Kidney epithelial cell (primary cell): ENCODE results near the gene ZBTB46. TPM values are rescaled to one million over a fixed set of nuclear protein-coding genes. Genes with fewer than 3 reads are reported as not detected.

Source experiments
- DNase-seq: peaks from one replicate; pipeline ENCODE4 v3.0.0-alpha.2; 2010; ENCODE audit warnings: low read depth
- H3K27me3 ChIP-seq: 2 replicates; pipeline ENCODE4 v1.6.0; 2011; ENCODE audit warnings: low read length; ENCODE audit not compliant: control insufficient read depth, insufficient read depth
- H3K36me3 ChIP-seq: 2 replicates; pipeline ENCODE4 v1.5.1; 2011; ENCODE audit warnings: low read length; ENCODE audit not compliant: control insufficient read depth, insufficient read depth
- H3K4me3 ChIP-seq: 2 replicates; pipeline ENCODE4 v1.5.1; 2011; ENCODE audit warnings: low read depth, mild to moderate bottlenecking, control low read depth, low read length
- total RNA-seq: library from RNA; depleted of rRNA; stranded (reverse); fragments of >200 nt; gene quantifications from 2 replicates; pipeline ENCODE4 v1.2.3, GENCODE V29; 2015
- TF ChIP-seq, protein P1 (sequence below): IDR thresholded peaks from 2 replicates; pipeline ENCODE4 v1.5.1; 2011; ENCODE audit warnings: mild to moderate bottlenecking, moderate library complexity, low read length, control low read depth, inconsistent platforms; ENCODE audit not compliant: insufficient read depth, poor library complexity, severe bottlenecking

Gene ZBTB46
- total RNA-seq, 1 donor from 2014 or later: 7.8 TPM

- no peaks in the 10 kb centered on the region for H3K27me3 ChIP-seq
- TF ChIP-seq, protein P1, sequence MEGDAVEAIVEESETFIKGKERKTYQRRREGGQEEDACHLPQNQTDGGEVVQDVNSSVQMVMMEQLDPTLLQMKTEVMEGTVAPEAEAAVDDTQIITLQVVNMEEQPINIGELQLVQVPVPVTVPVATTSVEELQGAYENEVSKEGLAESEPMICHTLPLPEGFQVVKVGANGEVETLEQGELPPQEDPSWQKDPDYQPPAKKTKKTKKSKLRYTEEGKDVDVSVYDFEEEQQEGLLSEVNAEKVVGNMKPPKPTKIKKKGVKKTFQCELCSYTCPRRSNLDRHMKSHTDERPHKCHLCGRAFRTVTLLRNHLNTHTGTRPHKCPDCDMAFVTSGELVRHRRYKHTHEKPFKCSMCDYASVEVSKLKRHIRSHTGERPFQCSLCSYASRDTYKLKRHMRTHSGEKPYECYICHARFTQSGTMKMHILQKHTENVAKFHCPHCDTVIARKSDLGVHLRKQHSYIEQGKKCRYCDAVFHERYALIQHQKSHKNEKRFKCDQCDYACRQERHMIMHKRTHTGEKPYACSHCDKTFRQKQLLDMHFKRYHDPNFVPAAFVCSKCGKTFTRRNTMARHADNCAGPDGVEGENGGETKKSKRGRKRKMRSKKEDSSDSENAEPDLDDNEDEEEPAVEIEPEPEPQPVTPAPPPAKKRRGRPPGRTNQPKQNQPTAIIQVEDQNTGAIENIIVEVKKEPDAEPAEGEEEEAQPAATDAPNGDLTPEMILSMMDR: no peak
- DNase-seq: no peak
- no peaks in the 10 kb centered on the region for H3K36me3 ChIP-seq
- H3K4me3 ChIP-seq: no peak overlapping the region
Measured at GRCh38 chr20:63694584-63695423, 136.3 kb downstream of the ZBTB46 start.

DNA sequence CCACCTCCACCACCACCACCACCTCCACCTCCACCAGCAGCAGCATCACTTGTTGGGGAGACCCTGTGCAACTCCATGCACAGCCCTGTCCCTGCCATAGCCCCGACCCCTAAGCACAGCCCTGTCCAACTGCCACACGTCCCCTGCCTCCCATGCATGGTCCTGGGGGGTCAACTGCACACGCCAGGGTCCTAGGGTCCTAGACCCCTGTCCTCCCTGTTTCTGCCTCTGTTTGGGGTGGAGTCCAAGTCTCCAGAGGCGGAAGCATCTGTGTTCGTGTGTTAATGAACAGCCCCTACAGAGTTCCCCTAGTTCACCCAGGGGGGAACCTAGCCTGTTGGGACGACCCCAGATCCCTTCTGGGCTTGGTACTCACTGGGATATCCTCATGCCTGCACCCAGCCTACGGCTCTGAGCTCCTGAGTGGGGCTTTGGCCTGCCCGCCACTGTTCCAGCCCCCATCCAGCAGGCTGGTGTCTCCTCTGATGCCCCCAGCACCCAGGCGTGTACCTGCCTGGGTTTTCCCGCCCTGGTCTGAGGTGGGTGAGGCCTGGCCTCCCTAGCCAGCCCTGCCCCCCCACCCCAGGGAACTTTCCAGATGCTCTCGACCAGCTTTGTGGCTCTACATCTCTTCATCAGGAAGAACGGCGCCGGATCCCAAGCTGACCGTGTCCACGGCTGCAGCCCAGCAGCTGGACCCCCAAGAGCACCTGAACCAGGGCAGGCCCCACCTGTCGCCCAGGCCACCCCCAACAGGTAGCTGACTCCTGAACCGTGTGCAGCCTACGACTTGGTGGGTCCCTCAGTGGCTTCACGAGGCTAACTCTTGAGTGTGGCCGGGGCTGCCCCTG, 137.1 kb downstream of the ZBTB46 start:
- Histone ChIP-seq H3K36me3 (no peaks in the 10 kb centered on the region), H3K27me3 (no peaks in the 10 kb centered on the region), H3K4me3 (no peak overlapping the region)
- TF ChIP-seq, protein P1: no peak
- no peak for DNase-seq

Other genes starting within 250 kb of the ZBTB46 start
- 14.4 and 17.7 TPM in 2 replicates for gene GMEB2, start 204.2 kb downstream of the ZBTB46 start, total RNA-seq
- 40.8 and 41.1 TPM in 2 replicates for gene STMN3, start 177.8 kb downstream of the ZBTB46 start, total RNA-seq
- gene RTEL1, start 173.0 kb downstream of the ZBTB46 start, total RNA-seq: 18.6 and 30.7 TPM in 2 replicates
- 97.0 and 119 TPM in 2 replicates for gene TNFRSF6B, start 134.6 kb downstream of the ZBTB46 start, total RNA-seq
- gene ARFRP1, start 123.3 kb downstream of the ZBTB46 start, total RNA-seq: 47.7 and 56.9 TPM in 2 replicates
- gene ZGPAT, start 123.2 kb downstream of the ZBTB46 start, total RNA-seq: 39.8 and 42.6 TPM in 2 replicates
- gene LIME1, start 94.6 kb downstream of the ZBTB46 start, total RNA-seq: 9.4 and 14.0 TPM in 2 replicates
- 50.2 and 91.1 TPM in 2 replicates for gene SLC2A4RG, start 91.5 kb downstream of the ZBTB46 start, total RNA-seq
- gene ABHD16B, start 30.2 kb upstream of the ZBTB46 start, total RNA-seq: not detected in 2 replicates
- gene TPD52L2, start 34.0 kb upstream of the ZBTB46 start, total RNA-seq: 166 and 177 TPM in 2 replicates
- 53.9 and 57.2 TPM in 2 replicates for gene DNAJC5, start 63.9 kb upstream of the ZBTB46 start, total RNA-seq
- gene UCKL1, start 125.2 kb upstream of the ZBTB46 start, total RNA-seq: 19.6 and 25.6 TPM in 2 replicates
- 10.8 TPM in 2 replicates for gene ZNF512B, start 138.7 kb upstream of the ZBTB46 start, total RNA-seq
- 8.0 and 9.6 TPM in 2 replicates for gene SAMD10, start 148.4 kb upstream of the ZBTB46 start, total RNA-seq
- gene PRPF6, start 149.9 kb upstream of the ZBTB46 start, total RNA-seq: 75.4 and 78.5 TPM in 2 replicates
- 0.21 and 0.27 TPM in 2 replicates for gene C20orf204, start 204.9 kb upstream of the ZBTB46 start, total RNA-seq
- gene SOX18, start 218.4 kb upstream of the ZBTB46 start, total RNA-seq: 0.04 and 0.07 TPM in 2 replicates
- 23.9 and 24.4 TPM in 2 replicates for gene TCEA2, start 231.9 kb upstream of the ZBTB46 start, total RNA-seq
- gene RGS19, start 248.3 kb upstream of the ZBTB46 start, total RNA-seq: 13.1 and 14.1 TPM in 2 replicates
- gene OPRL1, start 248.8 kb upstream of the ZBTB46 start, total RNA-seq: 0.21 and 0.68 TPM in 2 replicates